ENCODE measurements around the gene NBPF6.
"Not testable (repeated sequence)": the region's sequence is repeated elsewhere in the genome, so short reads cannot be mapped to it uniquely, and the experiment has no call there.

NBPF6 gene

GRCh38 chr1:108450043-108450442, at the start of gene NBPF6:
NBPF6 (plus strand) TSS chr1:108450343; CDS start chr1:108450602, 259 bp downstream.
- DNase-seq, result not testable (repeated sequence)

DNA sequence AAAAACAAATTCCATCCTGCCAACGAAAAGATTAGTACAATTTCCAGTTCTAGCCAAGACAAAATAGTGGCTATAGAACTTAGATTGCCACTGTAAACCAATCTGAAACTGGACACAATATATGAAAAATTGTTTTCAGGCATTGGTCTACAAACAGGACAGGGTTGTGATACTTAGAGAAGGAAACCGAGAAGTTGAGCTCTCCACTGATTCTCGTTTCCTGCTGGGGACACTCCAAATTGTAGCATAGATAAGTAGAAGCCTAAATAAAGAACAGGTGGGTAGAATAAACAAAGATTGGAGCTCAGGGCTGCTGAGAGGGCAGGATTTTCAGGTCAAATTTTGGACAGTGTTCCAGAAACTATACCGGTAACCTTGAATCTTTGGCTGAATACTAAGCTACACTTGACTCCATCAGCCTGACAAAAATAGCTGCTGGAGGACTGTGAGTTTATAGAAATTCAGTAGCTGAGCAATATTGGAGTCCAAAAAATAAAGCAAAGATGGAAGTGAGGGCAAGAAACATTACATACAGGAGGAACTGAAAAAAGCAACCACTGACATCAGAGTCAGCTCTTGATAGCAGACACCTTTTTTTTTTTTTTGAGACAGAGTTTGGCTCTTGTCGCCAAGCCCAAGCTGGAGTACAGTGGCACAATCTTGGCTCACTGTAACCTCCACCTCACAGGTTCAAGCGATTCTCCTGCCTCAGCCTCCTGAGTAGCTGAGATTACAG, 38.9 kb upstream of the NBPF6 start:
- DNase-seq, result not testable (repeated sequence)

GRCh38 chr1:108420129-108420528, 30.0 kb upstream of the NBPF6 start:
- not testable (repeated sequence) for DNase-seq

- DNase-seq, result not testable (repeated sequence)
These were observed 28.9 kb upstream of the NBPF6 start for GRCh38 chr1:108421061-108421916.

- DNase-seq, result not testable (repeated sequence)
These were observed 23.3 kb upstream of the NBPF6 start for GRCh38 chr1:108426877-108427276.

GRCh38 chr1:108432002-108432401, 18.1 kb upstream of the NBPF6 start:
- not testable (repeated sequence) for DNase-seq

DNA sequence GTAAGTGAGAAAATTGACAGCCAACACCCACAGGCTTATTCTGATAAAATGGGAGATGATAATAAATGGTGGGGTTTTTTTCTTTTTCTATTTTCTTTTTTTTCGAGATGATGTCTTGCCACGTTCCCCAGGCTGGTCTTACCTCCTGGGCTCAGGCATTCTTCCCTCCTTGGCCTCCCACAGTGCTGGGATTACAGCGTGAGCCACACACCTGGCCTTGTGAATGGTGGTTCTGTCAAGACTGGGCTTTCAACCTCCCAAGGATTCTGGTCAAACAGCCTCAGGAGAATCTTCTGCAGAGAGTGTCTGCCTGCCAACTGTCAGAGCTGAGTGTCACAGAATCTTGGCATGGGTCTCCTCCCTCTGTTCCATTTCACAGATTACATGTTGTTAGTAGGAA, 16.7 kb upstream of the NBPF6 start:
- DNase-seq, result not testable (repeated sequence)

- not testable (repeated sequence) for DNase-seq
These were observed 11.6 kb upstream of the NBPF6 start for GRCh38 chr1:108438536-108438935.

- DNase-seq, result not testable (repeated sequence)
These were observed 4.4 kb downstream of the NBPF6 start for GRCh38 chr1:108454521-108454920.

GRCh38 chr1:108458661-108459060, 8.5 kb downstream of the NBPF6 start:
- DNase-seq, result not testable (repeated sequence)

DNA sequence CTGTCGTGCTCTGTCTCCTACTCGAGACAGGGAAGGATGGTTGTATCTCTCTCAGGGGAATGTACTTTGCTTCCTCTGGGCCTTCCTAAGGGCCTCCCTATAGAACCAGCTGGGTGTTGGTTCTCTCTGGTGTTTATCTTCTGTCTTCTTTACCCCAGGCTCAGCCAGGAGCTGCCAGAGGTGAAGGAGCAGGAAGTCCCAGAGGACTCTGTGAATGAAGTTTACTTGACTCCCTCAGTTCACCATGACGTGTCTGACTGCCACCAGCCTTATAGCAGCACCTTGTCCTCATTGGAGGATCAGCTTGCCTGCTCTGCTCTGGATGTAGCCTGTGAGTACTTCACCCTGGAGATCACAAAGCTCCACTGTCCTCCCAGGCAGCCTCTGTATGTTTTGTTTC, 11.6 kb downstream of the NBPF6 start:
- DNase-seq, result not testable (repeated sequence)

GRCh38 chr1:108463962-108464361, 13.8 kb downstream of the NBPF6 start:
- DNase-seq, result not testable (repeated sequence)

GRCh38 chr1:108466166-108466565, 16.0 kb downstream of the NBPF6 start:
- DNase-seq, result not testable (repeated sequence)

DNA sequence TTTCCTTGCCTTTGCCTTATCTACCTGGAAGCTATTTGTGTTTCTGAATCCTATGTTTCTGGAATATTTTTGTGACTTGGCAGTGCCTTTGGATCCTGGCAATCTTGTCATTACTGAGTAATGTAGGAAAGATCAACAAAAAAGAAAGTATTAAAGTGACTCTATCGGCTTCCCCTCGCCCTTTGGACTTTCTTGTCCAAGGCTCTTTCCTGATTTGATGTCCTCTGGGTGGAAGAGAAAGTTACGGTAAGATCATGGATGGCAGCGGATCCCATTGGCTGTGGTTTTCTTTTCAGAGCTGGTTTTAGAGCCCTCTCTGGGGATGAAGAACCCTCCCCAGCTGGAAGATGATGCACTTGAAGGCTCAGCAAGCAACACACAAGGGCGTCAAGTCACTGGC, 17.0 kb downstream of the NBPF6 start:
- DNase-seq, result not testable (repeated sequence)

DNA sequence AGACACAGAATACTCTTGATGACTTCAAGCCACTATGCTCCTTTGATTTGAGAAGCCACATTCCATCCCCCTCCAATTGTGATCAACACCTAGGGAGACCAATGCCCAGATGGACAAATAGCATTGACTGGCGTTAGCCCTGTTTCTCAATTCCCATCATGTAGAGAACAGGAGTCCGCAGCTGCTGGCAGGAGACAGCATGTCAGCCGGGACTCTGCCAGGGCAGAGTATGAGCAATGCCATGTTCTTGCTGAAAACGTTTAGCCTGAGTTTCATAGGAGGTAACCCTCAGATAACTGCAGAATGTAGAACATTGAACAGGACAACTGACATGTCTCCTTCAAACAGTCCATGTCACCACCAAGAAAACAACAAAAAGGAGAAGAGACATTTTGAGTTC, 20.6 kb downstream of the NBPF6 start:
- DNase-seq, result not testable (repeated sequence)

DNA sequence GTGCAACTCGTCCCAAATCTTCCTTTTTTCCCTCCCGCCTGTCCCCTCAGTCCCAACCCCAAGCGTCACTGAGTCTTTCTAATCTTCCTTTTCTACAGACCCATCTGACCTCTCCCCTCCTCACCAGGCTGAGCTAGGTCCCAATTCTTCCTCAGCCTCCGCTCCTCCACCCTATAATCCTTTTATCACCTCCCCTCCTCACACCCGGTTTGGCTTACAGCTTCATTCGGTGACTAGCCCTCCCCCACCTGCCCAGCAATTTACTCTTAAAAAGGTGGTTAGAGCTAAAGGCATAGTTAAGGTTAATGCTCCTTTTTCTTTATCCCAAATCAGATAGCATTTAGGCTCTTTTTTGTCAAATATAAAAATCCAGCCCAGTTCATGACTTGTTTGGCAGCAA, 24.4 kb downstream of the NBPF6 start:
- DNase-seq, result not testable (repeated sequence)

DNA sequence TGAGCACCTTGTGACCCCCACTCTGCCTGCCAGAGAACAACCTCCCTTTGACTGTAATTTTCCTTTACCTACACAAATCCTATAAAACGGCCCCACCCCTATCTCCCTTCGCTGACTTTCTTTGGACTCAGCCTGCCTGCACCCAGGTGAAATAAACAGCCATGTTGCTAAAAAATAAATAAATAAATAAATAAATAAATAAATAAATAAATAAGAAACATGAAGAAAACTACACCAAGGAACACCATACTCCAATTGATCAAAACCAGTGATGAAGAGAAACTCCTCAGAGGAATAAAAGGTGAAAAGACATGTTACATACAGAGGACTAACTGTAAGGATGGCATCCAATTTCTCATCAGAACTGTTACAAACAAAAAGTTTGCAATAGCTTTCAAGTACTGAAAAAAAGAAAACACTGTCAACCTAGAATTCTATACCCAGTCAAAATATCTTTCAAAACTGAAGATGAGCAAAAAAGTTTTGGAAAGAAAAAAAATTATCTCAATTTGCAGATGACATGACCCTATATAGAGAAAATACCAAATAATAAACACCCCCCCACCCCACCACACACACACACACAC, 28.4 kb downstream of the NBPF6 start:
- no peak for DNase-seq

DNA sequence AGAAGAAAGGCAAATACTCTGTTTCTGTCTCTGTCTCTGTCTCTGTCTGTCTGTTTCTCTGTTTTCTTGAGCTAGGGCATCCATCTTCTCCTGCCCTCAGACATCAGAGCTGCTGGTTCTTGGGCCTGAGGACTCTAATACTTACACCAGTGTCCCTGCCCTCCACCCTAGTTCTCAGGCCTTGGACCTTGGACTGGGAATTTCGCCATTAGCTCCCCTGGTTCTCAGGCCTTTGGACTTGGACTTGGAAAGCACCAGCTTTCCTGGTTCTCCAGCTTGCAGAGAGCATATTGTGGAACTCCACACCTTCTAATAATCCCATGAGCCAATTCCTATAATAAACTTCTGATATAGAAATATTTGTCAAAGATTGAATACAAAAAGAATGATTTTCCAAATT, 32.6 kb downstream of the NBPF6 start:
- no peak for DNase-seq

- not testable (repeated sequence) for DNase-seq
These were observed 35.8 kb downstream of the NBPF6 start for GRCh38 chr1:108485990-108486389.

GRCh38 chr1:108486707-108487106, 36.6 kb downstream of the NBPF6 start:
- DNase-seq, result not testable (repeated sequence)

DNA sequence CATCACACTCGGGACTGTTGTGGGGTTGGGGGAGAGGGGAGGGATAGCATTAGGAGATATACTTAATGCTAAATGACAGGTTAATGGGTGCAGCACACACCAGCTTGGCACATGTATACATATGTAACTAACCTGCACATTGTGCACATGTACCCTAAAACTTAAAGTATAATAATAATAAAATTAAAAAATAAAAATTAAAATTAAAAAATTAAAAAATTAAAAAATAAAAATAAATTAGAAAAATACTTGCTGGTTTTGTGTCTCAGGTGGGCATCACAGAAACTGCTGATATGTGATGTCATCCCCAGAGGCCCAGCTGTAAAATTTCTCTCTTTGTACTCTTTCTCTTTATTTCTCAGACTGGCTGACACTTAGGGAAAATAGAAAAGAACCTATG, 44.9 kb downstream of the NBPF6 start:
- not testable (repeated sequence) for DNase-seq

DNA sequence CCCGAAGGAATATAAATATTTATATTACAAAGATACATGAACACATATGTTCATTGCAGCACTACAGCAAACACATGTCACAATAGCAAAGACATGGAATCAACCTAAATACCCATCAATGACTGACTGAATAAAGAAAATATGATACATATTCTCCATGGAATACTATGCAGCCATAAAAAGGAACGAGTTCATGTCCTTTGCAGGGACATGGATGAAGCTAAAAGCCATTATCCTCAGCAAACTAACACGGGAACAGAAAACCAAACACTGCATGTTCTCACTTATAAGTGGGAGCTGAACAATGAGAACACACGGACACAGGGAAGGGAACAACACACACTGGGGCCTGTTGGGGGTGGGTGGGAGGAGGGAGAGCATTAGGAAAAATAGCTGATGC, 46.7 kb downstream of the NBPF6 start:
- DNase-seq, result not testable (repeated sequence)

- DNase-seq, result no peak
These were observed 52.0 kb downstream of the NBPF6 start for GRCh38 chr1:108502138-108502537.

Measured in NCI-H2029 treated with DMSO at 0.1 percent for 48 hours (cell line).